Thymus (tissue), 11 donors: ENCODE measurements around the gene GRM4. TPM values are rescaled to one million over a fixed set of nuclear protein-coding genes. Genes with fewer than 3 reads are reported as not detected.

Source experiments
- DNase-seq, 9 donors: peaks; one replicate each; pipeline ENCODE4 v3.0.0-alpha.2; 2013; ENCODE audit warnings: low spot score in 9 of 9, low read depth in 6 of 9, missing footprints in 1 of 9
- H3K27ac ChIP-seq, 2 donors: one replicate each; pipeline ENCODE4 v1.5.1; 2013; ENCODE audit warnings: control low read depth in 1 of 2, low read depth in 1 of 2, low read length in 1 of 2, mild to moderate bottlenecking in 1 of 2, moderate library complexity in 1 of 2
- H3K27me3 ChIP-seq, 2 donors: one replicate each; pipeline ENCODE4 v1.5.1; 2013; ENCODE audit warnings: low read length in 1 of 2; ENCODE audit not compliant: control insufficient read depth in 2 of 2, insufficient read depth in 1 of 2
- H3K36me3 ChIP-seq, 2 donors: one replicate each; pipeline ENCODE4 v1.5.1; 2013; ENCODE audit warnings: low read length in 1 of 2, mild to moderate bottlenecking in 1 of 2, moderate library complexity in 1 of 2; ENCODE audit not compliant: control insufficient read depth in 2 of 2, insufficient read depth in 2 of 2
- H3K4me1 ChIP-seq, 2 donors: one replicate each; pipeline ENCODE4 v1.5.1; 2013; ENCODE audit warnings: low read length in 2 of 2; ENCODE audit not compliant: control insufficient read depth in 2 of 2, insufficient read depth in 2 of 2
- H3K4me3 ChIP-seq, 2 donors: one replicate each; pipeline ENCODE4 v1.5.1; 2013; ENCODE audit warnings: low read length in 2 of 2, control low read depth in 1 of 2, mild to moderate bottlenecking in 1 of 2
- H3K9me3 ChIP-seq, 2 donors: one replicate each; pipeline ENCODE4 v1.5.1; 2013; ENCODE audit warnings: low read length in 1 of 2, mild to moderate bottlenecking in 1 of 2; ENCODE audit not compliant: control insufficient read depth in 2 of 2, insufficient read depth in 1 of 2
- WGBS: extraction: QIAGEN DNeasy Blood & Tissue Kit; methylation state at CpG from one replicate; pipeline ENCODE4 v1.1.7; 2013; 5-methylcytosine and 5-hydroxymethylcytosine counted together
- polyA plus RNA-seq: library from polyadenylated mRNA; stranded (reverse); fragments of 200-250 nt; gene quantifications from one replicate; pipeline ENCODE4 v1.2.3, GENCODE V29; 2013
- total RNA-seq: library from RNA; stranded (reverse); fragments of 120-200 nt; gene quantifications from one replicate; pipeline ENCODE4 v1.2.4, GENCODE V29; 2013
- donor health status: healthy.

Gene GRM4
- total and polyA plus RNA-seq, 2 donors, result 0.14 to 0.27 TPM

- WGBS, result 91% methylated on average over 6 of the region's 6 CpGs
- Histone ChIP-seq H3K4me1 (no peaks in the 10 kb centered on the region), H3K27ac (no peak overlapping the region), H3K27me3 (peaks cover 0 to 5% of the 10 kb centered on the region in 2 donors), H3K9me3 (peaks cover 0 to 3% of the 10 kb centered on the region in 2 donors), H3K36me3 (no peaks in the 10 kb centered on the region), H3K4me3 (no peak overlapping the region)
- DNase-seq, result no peak
Observed at GRCh38 chr6:34106421-34106820, 39.5 kb downstream of the GRM4 start.

- DNase-seq, result no peak
- Histone ChIP-seq H3K9me3 (peaks cover 0 to 3% of the 10 kb centered on the region in 2 donors), H3K27ac (no peak overlapping the region), H3K4me3 (no peak overlapping the region), H3K36me3 (no peaks in the 10 kb centered on the region), H3K4me1 (no peaks in the 10 kb centered on the region), H3K27me3 (peaks cover 0 to 7% of the 10 kb centered on the region in 2 donors)
- 91% methylated on average over 10 of the region's 10 CpGs for WGBS
Observed at GRCh38 chr6:34104628-34105027, 41.3 kb downstream of the GRM4 start.

GRCh38 chr6:34104186-34104585, 41.7 kb downstream of the GRM4 start:
- no peak overlapping the region for H3K27ac ChIP-seq
- peaks cover 0 to 8% of the 10 kb centered on the region in 2 donors for H3K27me3 ChIP-seq
- H3K4me3 ChIP-seq, result no peak overlapping the region
- no peaks in the 10 kb centered on the region for H3K36me3 ChIP-seq
- no peaks in the 10 kb centered on the region for H3K4me1 ChIP-seq
- peaks cover 0 to 3% of the 10 kb centered on the region in 2 donors for H3K9me3 ChIP-seq
- no peak for DNase-seq
- 92% methylated on average over 8 of the region's 8 CpGs for WGBS

- no peak overlapping the region for H3K27ac ChIP-seq
- no peaks in the 10 kb centered on the region for H3K36me3 ChIP-seq
- H3K4me1 ChIP-seq, result no peaks in the 10 kb centered on the region
- peaks cover 0 to 3% of the 10 kb centered on the region in 2 donors for H3K9me3 ChIP-seq
- DNase-seq, result no peak
- H3K4me3 ChIP-seq, result no peak overlapping the region
- 94% methylated on average over 16 of the region's 16 CpGs for WGBS
- peaks cover 0 to 8% of the 10 kb centered on the region in 2 donors for H3K27me3 ChIP-seq
Observed at GRCh38 chr6:34103321-34103720, 42.6 kb downstream of the GRM4 start.

- Histone ChIP-seq H3K27me3 (peaks cover 0 to 8% of the 10 kb centered on the region in 2 donors), H3K36me3 (no peaks in the 10 kb centered on the region), H3K9me3 (peaks cover 0 to 3% of the 10 kb centered on the region in 2 donors), H3K27ac (no peak overlapping the region), H3K4me1 (no peaks in the 10 kb centered on the region), H3K4me3 (no peak overlapping the region)
- WGBS, result 91% methylated on average over 6 of the region's 6 CpGs
- no peak for DNase-seq
Observed at GRCh38 chr6:34102696-34103095, 43.2 kb downstream of the GRM4 start.

- 95% methylated on average over 6 of the region's 6 CpGs for WGBS
- no peak for DNase-seq
- Histone ChIP-seq H3K9me3 (no peaks in the 10 kb centered on the region), H3K4me3 (no peak overlapping the region), H3K27me3 (peaks cover 0 to 8% of the 10 kb centered on the region in 2 donors), H3K27ac (no peak overlapping the region), H3K36me3 (no peaks in the 10 kb centered on the region), H3K4me1 (no peaks in the 10 kb centered on the region)
Observed at GRCh38 chr6:34102099-34102656, 43.7 kb downstream of the GRM4 start.

- Histone ChIP-seq H3K4me3 (no peak overlapping the region), H3K36me3 (no peaks in the 10 kb centered on the region), H3K9me3 (no peaks in the 10 kb centered on the region), H3K27me3 (peaks cover 0 to 15% of the 10 kb centered on the region in 2 donors), H3K27ac (no peak overlapping the region), H3K4me1 (no peaks in the 10 kb centered on the region)
- DNase-seq, result no peak
- 95% methylated on average over 7 of the region's 7 CpGs for WGBS
Observed at GRCh38 chr6:34100788-34101187, 45.1 kb downstream of the GRM4 start.

- Histone ChIP-seq H3K27me3 (peaks cover 0 to 24% of the 10 kb centered on the region in 2 donors), H3K36me3 (no peaks in the 10 kb centered on the region), H3K27ac (no peak overlapping the region), H3K4me3 (no peak overlapping the region), H3K9me3 (no peaks in the 10 kb centered on the region), H3K4me1 (no peaks in the 10 kb centered on the region)
- 94% methylated on average over 8 of the region's 8 CpGs for WGBS
- no peak for DNase-seq
Observed at GRCh38 chr6:34099878-34100277, 46.0 kb downstream of the GRM4 start.

- 93% methylated on average over 8 of the region's 8 CpGs for WGBS
- Histone ChIP-seq H3K9me3 (peaks cover 0 to 1% of the 10 kb centered on the region in 2 donors), H3K4me1 (no peaks in the 10 kb centered on the region)
Observed at GRCh38 chr6:34098045-34098936, 47.6 kb downstream of the GRM4 start.

More at GRCh38 chr6:34098045-34098936, 47.6 kb downstream of the GRM4 start:
- DNase-seq, result no peak
- Histone ChIP-seq H3K27me3 (peaks cover 0 to 28% of the 10 kb centered on the region in 2 donors), H3K36me3 (no peaks in the 10 kb centered on the region), H3K27ac (no peak overlapping the region), H3K4me3 (no peak overlapping the region)
